ENCODE data around the gene TSPEAR. TPM values are rescaled to one million over a fixed set of nuclear protein-coding genes. Genes with fewer than 3 reads are reported as not detected.

The TSPEAR gene
- total RNA-seq, 4 donors from 2014 or later: 0.21 to 1.3 (median 0.69) TPM

- H3K36me3 ChIP-seq: no peaks in the 10 kb centered on the region
- no peak overlapping the region for H3K27ac ChIP-seq
- TF ChIP-seq POLR2A (IDR thresholded peaks at IDR 0.05): no peak
- no peak for TF ChIP-seq CTCF (IDR thresholded peaks at IDR 0.05)
- no peaks in the 10 kb centered on the region for H3K9me3 ChIP-seq
- WGBS, 2 donors: 100% methylated on average over 1 of the region's 8 CpGs
- intact Hi-C loops (cut with DNase I): no loop called here
- H3K27me3 ChIP-seq: no peaks in the 10 kb centered on the region
- H3K4me1 ChIP-seq: no peaks in the 10 kb centered on the region
- H3K4me3 ChIP-seq (replicated peaks in 1 of 3): no peak overlapping the region
- DNase-seq: no peak
Observed at GRCh38 chr21:44758141-44758561, 46.8 kb upstream of the TSPEAR start.

GRCh38 chr21:44757731-44758130 is 46.4 kb upstream of the TSPEAR start:
- WGBS, 2 donors: 89 to 94% methylated on average over 6 of the region's 6 CpGs

GRCh38 chr21:44756423-44757185 is 45.2 kb upstream of the TSPEAR start:
- Histone ChIP-seq H3K4me3 (replicated peaks in 1 of 3) (no peak overlapping the region), H3K4me1 (no peaks in the 10 kb centered on the region), H3K36me3 (no peaks in the 10 kb centered on the region), H3K9me3 (no peaks in the 10 kb centered on the region), H3K27me3 (no peaks in the 10 kb centered on the region), H3K27ac (no peak overlapping the region)
- WGBS, 2 donors: 92 to 93% methylated on average over 23 of the region's 23 CpGs
- intact Hi-C loops (cut with DNase I): no loop called here
- no peak for DNase-seq
- no peak for TF ChIP-seq POLR2A (IDR thresholded peaks at IDR 0.05)
- no peak for TF ChIP-seq CTCF (IDR thresholded peaks at IDR 0.05)

More at GRCh38 chr21:44757731-44758130, 46.4 kb upstream of the TSPEAR start:
- Histone ChIP-seq H3K27ac (no peak overlapping the region), H3K36me3 (no peaks in the 10 kb centered on the region), H3K27me3 (no peaks in the 10 kb centered on the region), H3K4me3 (replicated peaks in 1 of 3) (no peak overlapping the region), H3K4me1 (no peaks in the 10 kb centered on the region), H3K9me3 (no peaks in the 10 kb centered on the region)
- DNase-seq: no peak
- intact Hi-C loops (cut with DNase I): no loop called here
- TF ChIP-seq CTCF (IDR thresholded peaks at IDR 0.05) (no peak), POLR2A (IDR thresholded peaks at IDR 0.05) (no peak)

- TF ChIP-seq POLR2A (IDR thresholded peaks at IDR 0.05) (no peak), CTCF (IDR thresholded peaks at IDR 0.05) (no peak)
- DNase-seq: no peak
- H3K4me1 ChIP-seq: no peaks in the 10 kb centered on the region
- 72 to 73% methylated on average over 5 of the region's 5 CpGs for WGBS, 2 donors
- H3K36me3 ChIP-seq: no peaks in the 10 kb centered on the region
- no peaks in the 10 kb centered on the region for H3K27me3 ChIP-seq
- no peak overlapping the region for H3K27ac ChIP-seq
- intact Hi-C loops (cut with DNase I): no loop called here
- no peaks in the 10 kb centered on the region for H3K9me3 ChIP-seq
- H3K4me3 ChIP-seq (replicated peaks in 1 of 3): no peak overlapping the region
Observed at GRCh38 chr21:44755227-44755626, 43.9 kb upstream of the TSPEAR start.

GRCh38 chr21:44753357-44753756 is 42.0 kb upstream of the TSPEAR start:
- intact Hi-C loops (cut with DNase I): no loop called here
- Histone ChIP-seq H3K27ac (no peak overlapping the region), H3K9me3 (no peaks in the 10 kb centered on the region), H3K36me3 (no peaks in the 10 kb centered on the region), H3K4me3 (replicated peaks in 1 of 3) (no peak overlapping the region), H3K4me1 (no peaks in the 10 kb centered on the region), H3K27me3 (no peaks in the 10 kb centered on the region)
- TF ChIP-seq CTCF (IDR thresholded peaks at IDR 0.05) (no peak), POLR2A (IDR thresholded peaks at IDR 0.05) (no peak)
- WGBS, 2 donors: 78 to 90% methylated on average over 9 to 17 of the region's 19 CpGs
- no peak for DNase-seq

All from thyroid gland (tissue), 4 donors.